A549 (cell line): ENCODE data around the gene SNRPD3. TPM values are rescaled to one million over a fixed set of nuclear protein-coding genes. Genes with fewer than 3 reads are reported as not detected.
"Not testable (repeated sequence)": the region's sequence is repeated elsewhere in the genome, so short reads cannot be mapped to it uniquely, and the experiment has no call there.

ENCODE experiments used
- ATAC-seq, 2 experiments: fragments of 200-7000 bp in 1 of 2; fragments of >200 bp in 1 of 2; cut with Nextera tagmentation in 1 of 2; cut with Tn5 transposase in 1 of 2; 3 replicates each; pipeline versions ENCODE4 v1.8.0 to v1.9.1; 2018 to 2020; ENCODE audit warnings: mild to moderate bottlenecking in 1 of 2, moderate library complexity in 1 of 2
- CTCF ChIA-PET: fragments of 300-600 bp; sonication (Branson Sonifier 250); formaldehyde crosslinking; extraction: SDS; loops from one replicate; lab custom pipeline; 2021; ENCODE audit warnings: antibody characterized with exemption, inconsistent platforms; lab: Yijun Ruan, JAX
- POLR2A ChIA-PET: fragments of 350-600 bp; formaldehyde crosslinking; extraction: SDS; loops from one replicate; lab custom pipeline; 2021; ENCODE audit warnings: antibody characterized with exemption, inconsistent platforms; lab: Yijun Ruan, JAX
- DNase-seq, 2 experiments: peaks; one replicate each; pipeline versions ENCODE4 v3.0.0 to v3.0.0-alpha.2; 2011 to 2016; ENCODE audit warnings: low read depth in 1 of 2, low spot score in 1 of 2
- FAIRE-seq: peaks from 2 replicates; lab custom pipeline; 2011; peaks lifted over from hg19 to GRCh38; lab: Jason Lieb, UNC
- H3K27ac ChIP-seq, 2 experiments: fragments of >200 bp; sonication (Bioruptor Twin); formaldehyde crosslinking; 3 replicates each; pipeline ENCODE4 v1.5.1; 2016 to 2017
- H3K4me1 ChIP-seq: fragments of >200 bp; sonication (Bioruptor Twin); formaldehyde crosslinking; 3 replicates; pipeline ENCODE4 v1.6.1; 2016
- H3K4me2 ChIP-seq: fragments of >200 bp; sonication (Bioruptor Twin); formaldehyde crosslinking; 3 replicates; pipeline ENCODE4 v1.6.1; 2016
- H3K4me3 ChIP-seq: fragments of >200 bp; sonication (Bioruptor Twin); formaldehyde crosslinking; 3 replicates; pipeline ENCODE4 v1.5.1; 2016
- H3K9me3 ChIP-seq: fragments of >200 bp; sonication (Bioruptor Twin); formaldehyde crosslinking; 3 replicates; pipeline ENCODE4 v1.6.1; 2016
- CEBPB ChIP-seq, 2 experiments: fragments of >200 bp in 1 of 2; sonication (Bioruptor Twin) in 1 of 2; formaldehyde crosslinking in 1 of 2; IDR thresholded peaks; 2 replicates each; pipeline ENCODE4 v1.6.1; 2012 to 2016
- E2F6 ChIP-seq: IDR thresholded peaks from 2 replicates; pipeline ENCODE4 v1.6.1; 2012; ENCODE audit warnings: low read depth, borderline replicate concordance
- FOSL2 ChIP-seq, 2 experiments: fragments of 450-650 bp in 1 of 2; fragments of >200 bp in 1 of 2; sonication (Bioruptor Twin) in 1 of 2; formaldehyde crosslinking; IDR thresholded peaks; 2 replicates each; pipeline versions ENCODE4 v1.5.0 to v1.6.1; 2016 to 2020; ENCODE audit warnings: mild to moderate bottlenecking in 1 of 2, moderate library complexity in 1 of 2
- HOXA7 ChIP-seq: fragments of 250-450 bp; sonication (Bioruptor Pico); IDR thresholded peaks from 2 replicates; pipeline ENCODE4 v1.5.0; 2020; ENCODE audit warnings: mild to moderate bottlenecking, moderate library complexity
- JUN ChIP-seq, 2 experiments: fragments of >200 bp; sonication (Bioruptor Twin); formaldehyde crosslinking; IDR thresholded peaks; 2 replicates in 1 of 2; 3 replicates in 1 of 2; pipeline ENCODE4 v1.6.1; 2016 to 2017
- MAFK ChIP-seq: fragments of 450-650 bp; IDR thresholded peaks from 2 replicates; pipeline ENCODE4 v1.6.1; 2014; ENCODE audit not compliant: partially characterized antibody
- MAX ChIP-seq: IDR thresholded peaks from 2 replicates; pipeline ENCODE4 v1.6.1; 2012
- NFE2L2 ChIP-seq: fragments of 150-350 bp; conservative IDR thresholded peaks from 2 replicates; pipeline ENCODE4 v1.6.1; 2014; ENCODE audit warnings: low read length
- PHF8 ChIP-seq: fragments of 200-600 bp; sonication (generic); IDR thresholded peaks from 2 replicates; pipeline ENCODE4 v1.6.1; 2016; ENCODE audit warnings: low read depth, mild to moderate bottlenecking, antibody characterized with exemption, moderate library complexity, borderline replicate concordance
- POLR2A ChIP-seq: IDR thresholded peaks from 2 replicates; pipeline ENCODE4 v1.6.1; 2012; ENCODE audit warnings: mild to moderate bottlenecking, low read length
- SREBF2 ChIP-seq: fragments of 450-650 bp; IDR thresholded peaks from 2 replicates; pipeline ENCODE4 v1.6.1; 2014; ENCODE audit warnings: mild to moderate bottlenecking, moderate library complexity
- WGBS: methylation state at CpG from one replicate; pipeline ENCODE4 v1.1.6; 2017; ENCODE audit errors: missing lambda C conversion rate; 5-methylcytosine and 5-hydroxymethylcytosine counted together
- polyA plus RNA-seq, 4 experiments: library from polyadenylated mRNA; depleted of rRNA in 3 of 4; stranded (reverse); fragments of >200 nt; fragmentation: RNase III in 1 of 4; extraction: RNeasy Plus Mini Kit Qiagen cat#74134 plus additional on column Dnase treatment in 1 of 4; gene quantifications; 2 replicates in 3 of 4; 3 replicates in 1 of 4; pipeline ENCODE4 v1.2.3, GENCODE V29; 2011 to 2017

Gene SNRPD3
- polyA plus RNA-seq, 2 of the 4 experiments (the other 2 are of a cell fraction) = 157 to 344 TPM

- peak overlapping the region; percentile 79 for H3K4me3 ChIP-seq
- peaks cover 15% of the 10 kb centered on the region for H3K4me1 ChIP-seq
- DNase-seq = peak in 1 of 2 experiments; percentile 32
- peak; percentile 47 to 54; a peak in 5 of 6 replicates for ATAC-seq
- WGBS = 19% methylated on average over 7 of the region's 33 CpGs
- no peak for FAIRE-seq
- TF ChIP-seq NFE2L2 (no peak), SREBF2 (no peak), E2F6 (0 out of 2 replicates have a peak, but pooled peaks have one; percentile 28)
- H3K9me3 ChIP-seq = no peaks in the 10 kb centered on the region
- H3K4me2 ChIP-seq = peak overlapping the region; percentile 94
- CTCF ChIA-PET = interaction anchor here (1.2 kb wide), 1 partner anchor 8 kb away, joined by 3 read pairs; no protein-coding TSS in a partner anchor
- POLR2A ChIA-PET = no interaction called here
- H3K27ac ChIP-seq = peak overlapping the region; percentile 89 to 100
Measured at GRCh38 chr22:24592058-24592850, 36.5 kb downstream of the SNRPD3 start.

GRCh38 chr22:24592851-24593558, 37.2 kb downstream of the SNRPD3 start, which contains the start of gene LRRC75B:
LRRC75B (minus strand) TSS chr22:24593073; CDS start chr22:24593039, 34 bp downstream.
- no peaks in the 10 kb centered on the region for H3K9me3 ChIP-seq
- H3K4me1 ChIP-seq = peaks cover 15% of the 10 kb centered on the region
- ChIA-PET CTCF (no interaction called here), POLR2A (interaction anchor here (0.6 to 0.7 kb wide), 2 partner anchors 11 to 17 kb away, joined by 3 to 7 read pairs; no protein-coding TSS in a partner anchor)
- peak; percentile 89 to 95 for ATAC-seq
- H3K4me3 ChIP-seq = peak within 1 kb of the TSS; percentile 79
- 57% methylated on average over 5 of the region's 72 CpGs for WGBS
- FAIRE-seq = no peak
- H3K27ac ChIP-seq = peak within 1 kb of the TSS; percentile 89 to 100
- peak; percentile 80 to 82 for DNase-seq
- TF ChIP-seq PHF8 = peak; percentile 19; the same call in 1 of the 2 replicates
- TF ChIP-seq POLR2A = peak; percentile 68
- TF ChIP-seq MAX = peak; percentile 38; the same call in 1 of the 2 replicates
- TF ChIP-seq FOSL2 (IDR thresholded peaks at IDR 0.05) = no peak
- TF ChIP-seq FOSL2 (CRISPR knock-in tag; IDR thresholded peaks at IDR 0.05) = no peak
- TF ChIP-seq E2F6 = no peak
- TF ChIP-seq MAFK = no peak
- peak in 1 of 2 experiments; percentile 57; a peak in 1 of 5 replicates for TF ChIP-seq JUN (IDR thresholded peaks at IDR 0.05)
- TF ChIP-seq HOXA7 (CRISPR knock-in tag) = no peak
- peak within 1 kb of the TSS; percentile 94 for H3K4me2 ChIP-seq

GRCh38 chr22:24593559-24593835, 37.7 kb downstream of the SNRPD3 start:
- H3K9me3 ChIP-seq, FAIRE-seq, DNase-seq, ATAC-seq, CTCF ChIA-PET: not testable (repeated sequence)
- H3K27ac ChIP-seq = peak overlapping the region; percentile 89 to 100
- peaks cover 15% of the 10 kb centered on the region for H3K4me1 ChIP-seq
- peak overlapping the region; percentile 94 for H3K4me2 ChIP-seq
- POLR2A ChIA-PET = interaction anchor here (0.6 kb wide), 1 partner anchor 18 kb away, joined by 7 read pairs; no protein-coding TSS in a partner anchor
- 86% methylated on average over 10 of the region's 10 CpGs for WGBS
- peak overlapping the region; percentile 79 for H3K4me3 ChIP-seq

GRCh38 chr22:24593836-24594568, 38.2 kb downstream of the SNRPD3 start:
- ATAC-seq (no peak), FAIRE-seq (no peak)
- H3K4me3 ChIP-seq = no peak overlapping the region

More at GRCh38 chr22:24593836-24594568, 38.2 kb downstream of the SNRPD3 start:
- ChIA-PET CTCF (no interaction called here), POLR2A (no interaction called here)
- Histone ChIP-seq H3K27ac (peak overlapping the region; percentile 89 to 100), H3K9me3 (no peaks in the 10 kb centered on the region), H3K4me1 (peaks cover 15% of the 10 kb centered on the region), H3K4me2 (peak overlapping the region; percentile 94)
- TF ChIP-seq E2F6 = no peak
- TF ChIP-seq CEBPB (IDR thresholded peaks at IDR 0.05) = no peak
- no peak for DNase-seq
- 82% methylated on average over 8 of the region's 16 CpGs for WGBS
